ENCODE data around the gene LATS1. TPM values are rescaled to one million over a fixed set of nuclear protein-coding genes. Genes with fewer than 3 reads are reported as not detected.

LATS1 gene
- polyA plus RNA-seq, 3 donors, result 5.2 to 10.3 (median 10.1) TPM

GRCh38 chr6:149636124-149636523, 81.8 kb downstream of the LATS1 start:
- H3K4me3 ChIP-seq (replicated peaks in 1 of 3; ENCODE audit: low read depth in 2 of 3, low read length in 3 of 3), result no peak overlapping the region
- no peak overlapping the region for H3K4me3 Mint-ChIP-seq
- intact Hi-C loops (cut with micrococcal nuclease), result no loop called here
- no peak overlapping the region for H3K27ac Mint-ChIP-seq
- no CpG with 5 or more reads among the region's 2 CpGs for WGBS (ENCODE audit: insufficient coverage)
- peaks cover 22 to 55% of the 10 kb centered on the region in 2 donors for H3K36me3 Mint-ChIP-seq
- H3K4me1 Mint-ChIP-seq, result no peaks in the 10 kb centered on the region
- H2AFZ ChIP-seq (ENCODE audit: insufficient read depth, low read depth, low read length, poor library complexity, severe bottlenecking), result no peak overlapping the region
- H3K36me3 ChIP-seq (replicated peaks in 1 of 2; ENCODE audit: control insufficient read depth in 1 of 2, insufficient read depth in 2 of 2, low read length in 2 of 2), result peaks cover 10 to 44% of the 10 kb centered on the region in 2 donors
- H3K4me2 ChIP-seq (replicated peaks; ENCODE audit: extremely low read depth, low read length, poor library complexity, severe bottlenecking), result no peak overlapping the region
- no peak overlapping the region for H3K9ac ChIP-seq (ENCODE audit: insufficient read depth, low read length, poor library complexity, severe bottlenecking)
- no peak overlapping the region for H3K27ac ChIP-seq (ENCODE audit: low read depth in 1 of 2, low read length in 2 of 2)
- H3K27me3 ChIP-seq (ENCODE audit: control insufficient read depth in 2 of 2, insufficient read depth in 2 of 2, low read length in 2 of 2), result no peaks in the 10 kb centered on the region
- H3K27me3 Mint-ChIP-seq (ENCODE audit: low read depth in 3 of 3), result no peaks in the 10 kb centered on the region
- peaks cover 0 to 1% (median 0%) of the 10 kb centered on the region in 7 donors for H3K9me3 Mint-ChIP-seq
- TF ChIP-seq CTCF (IDR thresholded peaks at IDR 0.05), result no peak
- peaks cover 11% of the 10 kb centered on the region for H3K79me2 ChIP-seq (ENCODE audit: insufficient read depth, low read length)
- no peaks in the 10 kb centered on the region for H3K4me1 ChIP-seq (ENCODE audit: control insufficient read depth in 1 of 2, insufficient read depth in 2 of 2, low read length in 2 of 2)
- no peaks in the 10 kb centered on the region for H4K20me1 ChIP-seq (ENCODE audit: insufficient read depth, low read length)
- DNase-seq, result no peak
- H3K9me3 ChIP-seq (replicated peaks in 1 of 2; ENCODE audit: control insufficient read depth in 1 of 2, insufficient read depth in 1 of 2, low read length in 2 of 2), result no peaks in the 10 kb centered on the region

- Histone ChIP-seq H2AFZ (ENCODE audit: insufficient read depth, low read depth, low read length, poor library complexity, severe bottlenecking) (no peak overlapping the region), H3K4me3 (replicated peaks in 1 of 3; ENCODE audit: low read depth in 2 of 3, low read length in 3 of 3) (no peak overlapping the region), H3K27ac (ENCODE audit: low read depth in 1 of 2, low read length in 2 of 2) (no peak overlapping the region), H3K4me2 (replicated peaks; ENCODE audit: extremely low read depth, low read length, poor library complexity, severe bottlenecking) (no peak overlapping the region), H4K20me1 (ENCODE audit: insufficient read depth, low read length) (no peaks in the 10 kb centered on the region), H3K36me3 (replicated peaks in 1 of 2; ENCODE audit: control insufficient read depth in 1 of 2, insufficient read depth in 2 of 2, low read length in 2 of 2) (peaks cover 14 to 50% of the 10 kb centered on the region in 2 donors), H3K9ac (ENCODE audit: insufficient read depth, low read length, poor library complexity, severe bottlenecking) (no peak overlapping the region), H3K9me3 (replicated peaks in 1 of 2; ENCODE audit: control insufficient read depth in 1 of 2, insufficient read depth in 1 of 2, low read length in 2 of 2) (no peaks in the 10 kb centered on the region), H3K79me2 (ENCODE audit: insufficient read depth, low read length) (peaks cover 8% of the 10 kb centered on the region), H3K4me1 (ENCODE audit: control insufficient read depth in 1 of 2, insufficient read depth in 2 of 2, low read length in 2 of 2) (peaks cover 1 to 7% of the 10 kb centered on the region in 2 donors), H3K27me3 (ENCODE audit: control insufficient read depth in 2 of 2, insufficient read depth in 2 of 2, low read length in 2 of 2) (no peaks in the 10 kb centered on the region)
- H3K4me1 Mint-ChIP-seq, result peaks cover 2% of the 10 kb centered on the region
- H3K36me3 Mint-ChIP-seq, result peaks cover 22 to 52% of the 10 kb centered on the region in 2 donors
- TF ChIP-seq CTCF (IDR thresholded peaks at IDR 0.05), result no peak
- H3K27ac Mint-ChIP-seq, result no peak overlapping the region
- H3K27me3 Mint-ChIP-seq (ENCODE audit: low read depth in 3 of 3), result no peaks in the 10 kb centered on the region
- H3K9me3 Mint-ChIP-seq, result peaks cover 0 to 1% (median 0%) of the 10 kb centered on the region in 7 donors
- no peak overlapping the region for H3K4me3 Mint-ChIP-seq
- DNase-seq, result no peak
- intact Hi-C loops (cut with micrococcal nuclease), result no loop called here
- WGBS (ENCODE audit: insufficient coverage), result no CpG with 5 or more reads among the region's 1 CpG
These were observed 83.6 kb downstream of the LATS1 start for GRCh38 chr6:149634315-149634714.

Data from CD14-positive monocyte (primary cell).